HG02973 (cell line): Measurements from ENCODE around the gene TMEM239.

Experiments
- ATAC-seq: cut with Tn5 transposase; IDR thresholded peaks from one replicate; pipeline ENCODE4 v1.9.1; 2021; ENCODE audit warnings: moderate library complexity; ENCODE audit not compliant: unreplicated experiment

TMEM239 gene

DNA sequence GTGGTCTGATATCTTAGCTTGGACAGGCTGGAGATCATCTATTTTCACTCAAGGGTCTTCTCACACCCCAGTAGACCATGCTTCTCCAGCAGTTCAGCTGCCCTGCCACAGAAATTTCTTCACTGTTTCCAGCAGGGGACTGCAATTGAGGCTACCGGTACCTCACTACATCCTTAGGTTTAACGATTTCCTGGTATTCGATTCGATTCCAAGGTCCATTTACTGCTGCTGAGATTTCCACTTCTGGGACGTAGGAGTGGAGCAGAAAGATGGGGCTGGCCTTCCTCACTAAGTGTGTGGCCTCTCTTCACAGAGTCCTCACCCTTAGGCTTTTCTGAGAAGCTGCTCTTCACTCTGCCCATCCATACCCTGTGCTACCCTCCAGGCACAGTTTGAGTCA is 30.5 kb downstream of the TMEM239 start:
- ATAC-seq, result no peak

DNA sequence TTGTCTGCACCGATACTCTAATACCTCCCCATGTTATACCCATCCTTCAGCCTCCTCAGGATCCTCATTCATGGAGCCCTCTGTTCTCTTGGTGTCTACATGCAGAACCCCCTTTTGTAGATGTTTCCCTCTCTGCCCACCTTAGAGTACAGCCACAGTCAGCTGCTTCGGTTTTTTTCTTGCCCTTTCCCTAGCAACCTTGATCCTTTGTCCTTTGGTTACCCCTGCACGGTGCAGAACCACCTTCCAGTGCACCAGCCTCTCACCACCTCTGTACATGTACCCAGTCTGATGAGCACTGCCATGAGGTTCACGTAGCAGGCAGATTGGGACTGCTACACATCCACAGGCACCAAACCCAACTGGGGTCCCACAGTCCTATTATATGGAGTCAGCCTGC is 31.6 kb downstream of the TMEM239 start:
- ATAC-seq, result no peak

DNA sequence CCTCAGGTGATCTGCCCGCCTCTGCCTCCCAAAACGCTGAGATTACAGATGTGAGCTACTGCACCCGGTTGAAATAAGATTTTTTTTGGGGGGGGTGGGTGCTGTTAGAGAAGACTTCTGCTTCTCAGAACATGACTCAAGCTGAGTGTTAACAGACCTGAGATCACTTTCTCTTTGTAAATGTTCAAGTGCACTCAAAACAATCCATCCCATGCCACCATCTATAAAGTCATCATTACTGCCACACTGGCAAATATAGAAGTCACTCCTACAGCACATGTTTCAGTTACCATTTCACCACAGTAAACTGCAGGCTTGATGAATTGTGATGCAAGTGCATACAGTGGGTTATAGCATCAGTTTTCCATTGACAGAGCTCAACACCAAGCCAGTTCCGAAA is 33.4 kb downstream of the TMEM239 start:
- no peak for ATAC-seq

DNA sequence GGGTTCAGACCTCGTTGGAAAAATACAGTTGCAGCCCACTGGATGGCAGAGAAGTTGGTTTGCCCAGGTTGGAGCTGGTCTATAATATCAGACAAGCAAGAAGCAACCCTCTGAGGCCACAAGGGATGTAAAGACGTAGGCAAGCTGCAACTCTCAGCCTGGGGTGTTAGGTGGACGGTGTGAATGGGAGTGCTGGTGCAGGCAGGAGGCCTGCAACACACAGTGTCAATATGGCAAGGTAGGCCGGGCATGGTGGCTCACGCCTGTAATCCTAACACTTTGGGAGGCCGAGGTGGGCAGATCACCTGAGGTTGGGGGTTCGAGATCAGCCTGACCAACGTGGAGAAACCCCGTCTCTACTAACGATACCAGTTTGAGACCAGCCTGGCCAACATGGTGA is 34.9 kb downstream of the TMEM239 start:
- ATAC-seq, result no peak

DNA sequence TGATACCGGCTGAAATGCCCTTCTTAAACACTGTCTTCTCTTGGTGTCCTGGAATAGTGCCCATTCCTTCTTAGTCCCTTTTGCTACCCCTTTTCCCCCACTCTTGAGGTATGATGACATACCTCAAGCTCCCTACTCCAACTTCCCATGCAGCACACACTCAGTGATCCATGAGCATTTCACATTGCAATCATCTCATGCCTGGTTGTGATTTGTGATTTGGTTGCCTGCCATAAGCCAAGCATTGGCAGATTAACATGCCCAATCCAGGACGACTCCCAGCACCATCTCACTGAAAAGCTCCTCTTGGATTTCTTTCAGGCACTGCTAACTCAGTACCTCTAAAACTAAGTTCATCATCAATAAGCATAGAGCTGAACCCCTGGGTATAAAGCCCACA is 42.4 kb downstream of the TMEM239 start:
- ATAC-seq, result no peak

DNA sequence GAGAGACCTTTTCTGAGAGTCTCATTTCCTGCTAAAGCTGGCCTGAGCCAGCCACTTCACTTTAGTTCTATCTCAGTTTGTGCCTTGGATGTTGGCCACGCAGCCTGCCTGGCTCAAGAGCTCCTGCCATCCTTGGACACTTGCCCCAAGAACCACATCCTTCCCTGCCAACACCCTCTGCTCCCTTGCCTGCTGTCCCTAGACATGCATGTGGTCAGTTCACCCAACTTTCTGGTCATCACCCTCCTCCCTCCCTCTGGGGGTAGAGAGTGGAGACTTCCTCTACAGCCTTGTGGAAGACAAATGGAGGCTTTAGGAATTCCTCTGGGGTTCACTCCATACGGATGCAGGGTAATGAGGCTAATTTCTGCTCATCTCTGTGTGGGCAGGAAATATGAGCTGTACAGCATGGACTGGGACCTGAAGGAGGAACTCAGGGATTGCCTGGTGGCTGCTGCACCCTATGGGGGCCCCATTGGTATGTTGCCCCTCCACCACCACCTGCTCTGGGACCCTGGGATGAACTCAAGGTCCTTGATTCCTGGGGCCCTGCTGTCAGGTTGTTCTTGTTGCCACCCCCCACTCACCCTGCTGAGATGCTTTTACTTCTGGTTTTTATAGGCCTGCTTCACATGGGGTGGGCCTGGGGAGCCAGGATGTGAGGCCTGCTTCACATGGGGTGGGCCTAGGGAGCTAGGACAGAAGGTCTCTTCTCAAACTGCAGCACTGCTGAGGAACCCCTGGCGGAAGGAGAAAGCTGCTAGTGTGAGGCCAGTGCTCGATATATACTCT is 43.4 kb downstream of the TMEM239 start:
- no peak for ATAC-seq

DNA sequence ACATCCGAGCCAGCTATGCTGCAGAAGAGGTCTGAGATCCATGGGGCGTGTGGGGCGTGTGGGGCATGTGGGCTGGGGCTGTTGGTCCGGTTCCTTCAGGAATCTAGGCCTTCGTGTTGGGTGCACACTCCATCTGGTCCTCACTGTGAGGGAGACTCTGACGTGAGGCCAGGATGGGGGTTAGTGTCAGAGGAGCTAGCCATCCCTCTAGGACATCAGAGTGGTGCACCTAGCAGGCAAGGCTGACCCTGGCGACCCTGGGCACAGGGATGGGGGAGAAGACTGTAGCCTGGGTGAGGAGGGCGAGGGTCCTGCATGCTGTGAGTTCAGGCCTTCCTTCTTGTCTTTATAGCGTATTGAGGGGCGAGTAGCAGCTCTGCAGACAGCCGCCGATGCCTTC is 48.5 kb downstream of the TMEM239 start:
- ATAC-seq, result no peak

DNA sequence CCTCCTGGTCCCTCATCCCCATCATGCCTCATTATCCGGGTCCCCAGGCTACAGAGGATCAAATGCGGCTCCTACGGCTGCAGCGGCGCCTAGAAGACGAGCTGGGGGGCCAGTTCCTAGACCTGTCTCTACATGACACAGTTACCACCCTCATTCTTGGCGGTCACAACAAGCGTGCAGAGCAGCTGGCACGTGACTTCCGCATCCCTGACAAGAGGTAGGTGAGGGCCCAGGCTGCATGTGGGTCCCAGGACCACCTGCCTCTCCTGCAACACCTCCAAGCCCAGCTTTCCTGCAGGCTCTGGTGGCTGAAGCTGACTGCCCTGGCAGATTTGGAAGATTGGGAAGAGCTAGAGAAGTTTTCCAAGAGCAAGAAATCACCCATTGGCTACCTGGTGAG is 48.9 kb downstream of the TMEM239 start:
- ATAC-seq, result no peak

DNA sequence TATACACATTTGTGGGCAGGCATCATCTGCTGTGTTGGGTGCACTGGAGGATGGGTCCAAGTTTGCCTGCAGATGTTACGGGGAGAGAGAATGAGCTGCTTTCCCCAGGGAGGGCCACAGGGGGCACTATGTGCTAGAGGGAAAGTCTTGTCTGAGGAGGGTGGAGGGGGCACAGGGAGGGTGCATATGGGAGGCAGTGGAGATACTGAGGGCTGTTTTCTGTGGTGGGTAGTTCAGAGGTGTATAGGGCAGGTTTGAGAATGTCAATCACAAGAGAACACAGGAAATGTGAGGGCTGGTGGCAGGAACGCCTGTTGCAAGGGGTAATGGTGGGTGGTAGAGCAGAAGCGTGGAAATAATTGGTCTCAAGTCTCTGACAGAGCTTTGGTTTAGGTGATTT is 49.5 kb downstream of the TMEM239 start:
- ATAC-seq, result no peak

DNA sequence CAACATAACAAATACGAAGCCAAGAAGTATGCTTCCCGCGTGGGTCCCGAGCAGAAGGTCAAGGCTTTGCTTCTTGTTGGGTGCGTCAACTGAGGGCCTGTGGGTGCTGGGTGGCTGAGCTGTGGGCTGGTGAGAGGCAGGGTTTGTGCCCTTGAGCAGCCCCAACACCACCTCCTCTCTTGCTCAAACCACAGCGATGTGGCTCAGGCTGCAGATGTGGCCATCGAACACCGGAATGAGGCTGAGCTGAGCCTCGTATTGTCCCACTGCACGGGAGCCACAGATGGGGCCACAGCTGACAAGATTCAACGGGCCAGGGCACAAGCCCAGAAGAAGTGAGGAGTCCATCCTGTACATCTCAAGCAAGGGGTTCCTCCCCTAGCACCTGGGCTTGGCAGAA is 50.1 kb downstream of the TMEM239 start:
- ATAC-seq, result no peak

DNA sequence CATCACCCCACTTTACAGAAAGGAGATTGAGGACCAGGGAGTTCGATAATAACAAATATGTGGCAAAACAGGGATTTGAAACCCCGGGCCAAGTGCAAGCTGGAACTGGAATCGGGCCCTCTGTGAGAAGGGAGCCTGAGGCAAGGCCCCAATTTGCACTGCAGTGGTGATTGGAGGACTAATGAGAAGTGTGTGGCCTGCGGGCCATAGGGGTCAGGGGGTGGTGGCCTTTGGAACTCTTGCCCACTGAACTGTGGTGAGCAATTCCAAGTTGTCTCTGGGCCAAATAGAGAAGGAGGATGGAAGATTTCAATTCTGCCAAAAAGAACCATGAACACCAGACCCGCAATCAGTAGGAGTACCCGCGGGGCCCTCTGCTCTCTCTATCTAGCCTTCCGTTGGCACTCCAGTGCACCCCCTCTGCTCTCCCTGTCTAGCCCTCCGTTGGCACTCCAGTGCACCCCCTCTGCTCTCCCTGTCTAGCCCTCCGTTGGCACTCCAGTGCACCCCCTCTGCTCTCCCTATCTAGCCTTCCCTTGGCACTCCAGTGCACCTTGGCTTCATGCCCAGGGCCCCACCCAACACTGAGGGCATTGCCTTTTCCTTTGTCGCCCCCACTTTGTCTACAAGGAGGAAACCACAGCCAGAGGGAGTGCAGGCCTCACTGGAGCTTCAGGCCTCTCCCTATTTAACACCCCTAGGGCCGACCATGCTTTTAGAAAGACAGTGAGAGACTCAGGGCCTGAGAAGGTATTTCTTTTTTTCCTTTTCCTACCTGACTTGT is 51.1 kb downstream of the TMEM239 start:
- no peak for ATAC-seq
